Measurements from ENCODE around the gene PITPNC1.

DNA sequence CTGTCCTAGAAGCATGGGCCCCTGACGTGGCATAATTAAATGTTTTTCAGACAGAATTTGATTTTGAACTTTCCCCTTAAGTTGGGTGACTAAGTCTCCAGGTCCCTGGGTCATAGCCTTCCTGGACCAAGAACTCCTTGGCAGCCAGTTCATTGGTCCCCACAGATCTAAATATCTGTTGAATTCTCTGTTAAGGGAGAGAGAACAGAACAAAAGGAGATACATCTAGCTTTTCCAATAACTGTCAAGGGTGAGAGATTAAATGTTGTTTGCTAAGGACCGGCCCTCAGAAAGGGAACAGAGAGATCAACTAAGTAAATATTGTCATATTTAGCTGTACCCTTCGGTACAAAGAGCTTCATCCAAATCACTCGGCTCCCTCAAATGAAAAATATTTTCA, 262.5 kb downstream of the PITPNC1 start:
- TF ChIP-seq POLR2AphosphoS5 (IDR thresholded peaks at IDR 0.05) (no peak), POLR2A (IDR thresholded peaks at IDR 0.05) (no peak), EP300 (IDR thresholded peaks at IDR 0.05) (no peak)
- TF ChIP-seq, protein P1, sequence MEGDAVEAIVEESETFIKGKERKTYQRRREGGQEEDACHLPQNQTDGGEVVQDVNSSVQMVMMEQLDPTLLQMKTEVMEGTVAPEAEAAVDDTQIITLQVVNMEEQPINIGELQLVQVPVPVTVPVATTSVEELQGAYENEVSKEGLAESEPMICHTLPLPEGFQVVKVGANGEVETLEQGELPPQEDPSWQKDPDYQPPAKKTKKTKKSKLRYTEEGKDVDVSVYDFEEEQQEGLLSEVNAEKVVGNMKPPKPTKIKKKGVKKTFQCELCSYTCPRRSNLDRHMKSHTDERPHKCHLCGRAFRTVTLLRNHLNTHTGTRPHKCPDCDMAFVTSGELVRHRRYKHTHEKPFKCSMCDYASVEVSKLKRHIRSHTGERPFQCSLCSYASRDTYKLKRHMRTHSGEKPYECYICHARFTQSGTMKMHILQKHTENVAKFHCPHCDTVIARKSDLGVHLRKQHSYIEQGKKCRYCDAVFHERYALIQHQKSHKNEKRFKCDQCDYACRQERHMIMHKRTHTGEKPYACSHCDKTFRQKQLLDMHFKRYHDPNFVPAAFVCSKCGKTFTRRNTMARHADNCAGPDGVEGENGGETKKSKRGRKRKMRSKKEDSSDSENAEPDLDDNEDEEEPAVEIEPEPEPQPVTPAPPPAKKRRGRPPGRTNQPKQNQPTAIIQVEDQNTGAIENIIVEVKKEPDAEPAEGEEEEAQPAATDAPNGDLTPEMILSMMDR (IDR thresholded peaks at IDR 0.05), result no peak

Measured in upper lobe of left lung (tissue), 4 donors.